Uterus (tissue), 2 donors: Measurements from ENCODE around the gene ENOX2.

Experiments used
- CTCF ChIP-seq, 4 experiments: fragments of 200-600 bp in 2 of 4; fragments of 450-650 bp in 2 of 4; sonication (generic) in 2 of 4; IDR thresholded peaks; one replicate each; pipeline ENCODE4 v1.5.1; 2016 to 2019; ENCODE audit warnings: antibody characterized with exemption in 4 of 4, mild to moderate bottlenecking in 2 of 4, moderate library complexity in 1 of 4
- POLR2A ChIP-seq, 2 donors: fragments of 450-650 bp; IDR thresholded peaks; one replicate each; pipeline ENCODE4 v1.6.1; 2016; ENCODE audit warnings: antibody characterized with exemption in 2 of 2, mild to moderate bottlenecking in 1 of 2, moderate library complexity in 1 of 2

DNA sequence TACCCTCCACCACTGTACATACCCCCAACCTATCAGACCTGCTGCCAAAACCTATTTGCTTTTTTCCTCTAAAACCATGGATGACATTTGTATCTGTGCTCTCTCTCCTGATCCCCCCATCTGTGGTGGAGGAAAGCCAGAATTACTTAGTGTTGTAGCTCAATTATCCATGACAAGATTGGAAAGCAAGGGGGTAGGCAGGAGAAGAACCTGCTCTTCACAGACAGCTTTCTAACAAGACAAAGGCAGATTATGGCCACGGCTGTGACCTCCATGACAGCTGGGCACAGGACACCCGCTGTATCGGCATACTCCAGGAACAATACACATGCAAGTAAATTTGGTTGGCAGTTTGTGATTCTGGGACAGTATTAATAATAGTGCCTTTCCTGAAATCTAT, 186.7 kb downstream of the ENOX2 start:
- TF ChIP-seq CTCF (IDR thresholded peaks at IDR 0.05) = no peak
- TF ChIP-seq POLR2A (IDR thresholded peaks at IDR 0.05) = no peak
